GM19467 (cell line): ENCODE results near the gene ATCAY.
"Not testable (repeated sequence)": the region's sequence is repeated elsewhere in the genome, so short reads cannot be mapped to it uniquely, and the experiment has no call there.

Experiments used
- ATAC-seq: cut with Tn5 transposase; IDR thresholded peaks from one replicate; pipeline ENCODE4 v1.9.1; 2021; ENCODE audit warnings: mild to moderate bottlenecking, moderate library complexity; ENCODE audit not compliant: unreplicated experiment

Gene ATCAY

DNA sequence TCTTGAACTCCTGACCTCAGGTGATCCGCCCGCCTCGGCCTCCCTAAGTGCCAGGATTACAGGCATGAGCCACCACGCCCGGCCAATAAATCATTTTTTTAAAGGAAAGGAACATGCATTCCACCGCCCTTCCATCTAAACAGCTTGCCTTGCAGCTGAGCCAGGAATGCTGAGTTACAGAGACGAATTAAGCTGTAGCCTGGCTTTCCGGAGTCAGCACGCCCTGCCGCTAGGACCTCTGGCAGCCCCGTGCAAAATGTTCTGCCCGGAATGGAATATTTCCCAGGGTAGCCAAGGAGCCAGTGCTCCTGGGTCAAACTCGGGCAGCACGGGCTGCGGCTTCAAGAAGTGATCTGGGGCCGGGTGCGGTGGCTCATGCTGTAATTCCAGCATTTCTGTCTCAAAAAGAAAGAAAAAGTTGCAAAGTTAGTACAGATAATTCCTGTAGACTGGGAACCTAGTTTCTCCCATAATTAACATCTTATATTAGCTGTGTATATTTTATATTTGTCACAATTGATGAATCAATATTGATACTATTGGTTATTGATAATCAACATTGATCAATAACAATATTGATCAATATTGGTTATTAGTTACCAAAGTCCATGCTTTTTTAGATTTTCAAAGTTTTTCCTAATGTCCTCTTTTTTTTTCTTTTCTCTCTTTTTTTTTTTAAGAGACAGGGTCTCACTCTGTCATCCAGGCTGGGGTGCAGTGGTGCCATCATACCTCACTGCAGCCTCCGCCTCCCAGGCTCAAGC lies 19.2 kb downstream of the ATCAY start:
- ATAC-seq, result no peak

DNA sequence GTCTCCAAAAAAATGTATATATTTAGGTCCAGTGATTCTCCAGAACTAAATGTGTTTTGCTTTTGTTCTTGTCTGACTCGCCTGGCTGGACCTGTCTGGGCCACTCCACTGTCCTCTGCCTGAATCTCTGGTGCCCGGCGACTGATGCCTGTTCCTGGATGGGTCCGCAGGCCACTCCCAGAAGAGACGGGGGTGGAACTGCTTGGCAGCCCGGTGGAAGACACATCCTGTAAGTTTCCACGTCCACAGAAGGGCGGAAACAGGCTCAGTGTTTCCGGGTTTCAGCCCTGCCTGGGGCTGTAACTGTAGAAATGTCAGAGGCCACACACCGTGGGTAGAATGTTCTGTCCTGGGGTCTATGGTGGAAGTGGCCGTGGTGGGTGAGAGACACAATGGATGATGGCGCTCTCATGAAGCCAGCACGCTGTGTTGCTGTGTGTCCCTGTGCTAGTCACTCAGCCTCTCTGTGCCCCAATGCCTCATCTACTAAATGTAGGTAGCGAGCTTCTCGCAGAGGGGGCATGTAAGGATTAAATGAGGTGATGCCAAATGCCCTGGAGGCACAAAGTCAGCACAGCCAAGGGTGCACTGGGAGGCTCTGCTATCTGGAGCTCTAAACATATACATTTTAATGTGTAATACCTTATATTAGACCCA lies 22.0 kb downstream of the ATCAY start:
- ATAC-seq, result no peak

GRCh38 chr19:3904233-3904632 lies 23.7 kb downstream of the ATCAY start:
- ATAC-seq, result no peak

- ATAC-seq, result no peak
These were observed 27.3 kb downstream of the ATCAY start for GRCh38 chr19:3907626-3908265.

DNA sequence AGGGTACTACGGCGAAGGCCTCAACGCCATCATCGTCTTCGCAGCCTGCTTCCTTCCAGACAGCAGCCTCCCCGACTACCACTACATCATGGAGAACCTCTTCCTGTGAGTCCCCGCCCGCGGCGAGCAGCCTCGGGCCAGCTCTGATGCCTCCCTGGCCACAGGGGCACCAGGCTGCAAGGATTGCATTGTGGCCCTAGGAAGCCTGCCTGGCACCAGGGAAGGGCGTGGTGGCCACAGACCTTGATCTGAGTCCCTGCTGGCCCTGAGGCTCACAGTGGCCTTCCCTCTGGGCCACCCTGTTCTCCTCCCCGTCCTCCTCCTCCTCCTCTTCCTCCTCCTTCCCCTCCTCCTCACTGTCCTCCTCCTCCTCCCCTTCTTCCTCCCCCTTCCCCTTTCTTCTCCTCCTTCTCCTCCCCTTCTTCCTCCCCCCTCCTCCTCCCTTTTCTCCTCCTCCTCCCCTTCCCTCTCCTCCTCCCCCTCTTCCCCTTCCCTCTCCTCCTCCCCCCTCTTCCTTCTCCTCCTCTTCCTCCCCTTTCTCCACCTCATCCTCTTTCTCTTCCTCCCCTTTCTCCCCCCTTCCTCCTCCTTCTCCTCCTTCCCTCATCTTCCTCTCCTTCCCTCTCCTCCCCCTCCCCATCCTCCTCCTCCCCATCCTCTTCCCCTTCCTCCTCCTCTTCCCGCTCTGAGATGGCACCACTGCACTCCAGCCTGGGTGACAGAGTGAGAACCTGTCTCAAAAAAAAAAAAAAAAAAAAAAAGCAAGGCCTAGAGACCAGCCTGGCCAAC lies 28.0 kb downstream of the ATCAY start:
- ATAC-seq, result no peak

GRCh38 chr19:3910105-3910504 lies 29.6 kb downstream of the ATCAY start:
- ATAC-seq, result no peak

GRCh38 chr19:3914199-3914598 lies 33.7 kb downstream of the ATCAY start:
- no peak for ATAC-seq

GRCh38 chr19:3916033-3916432 lies 35.5 kb downstream of the ATCAY start:
- no peak for ATAC-seq

DNA sequence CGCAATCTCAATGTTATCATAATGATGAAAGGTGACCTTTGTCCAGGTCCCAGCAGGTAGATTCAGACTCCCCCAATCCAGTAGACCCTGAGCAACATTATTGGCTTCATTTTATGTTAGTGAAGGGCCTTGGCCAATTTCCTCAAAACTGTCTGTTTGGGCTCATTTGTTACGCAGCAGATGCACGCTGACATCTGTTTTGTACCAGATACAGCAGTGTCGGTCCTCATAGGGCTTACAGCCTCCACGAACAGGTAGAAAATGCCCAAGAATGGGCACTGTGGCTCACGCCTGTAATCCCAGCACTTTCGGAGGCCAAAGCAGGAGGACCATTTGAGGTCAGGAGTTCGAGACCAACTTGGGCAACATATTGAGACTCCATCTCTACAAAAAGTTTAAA lies 39.3 kb downstream of the ATCAY start:
- no peak for ATAC-seq

GRCh38 chr19:3923096-3923758 lies 42.7 kb downstream of the ATCAY start:
- no peak for ATAC-seq

GRCh38 chr19:3923912-3924311 lies 43.4 kb downstream of the ATCAY start:
- ATAC-seq, result no peak

DNA sequence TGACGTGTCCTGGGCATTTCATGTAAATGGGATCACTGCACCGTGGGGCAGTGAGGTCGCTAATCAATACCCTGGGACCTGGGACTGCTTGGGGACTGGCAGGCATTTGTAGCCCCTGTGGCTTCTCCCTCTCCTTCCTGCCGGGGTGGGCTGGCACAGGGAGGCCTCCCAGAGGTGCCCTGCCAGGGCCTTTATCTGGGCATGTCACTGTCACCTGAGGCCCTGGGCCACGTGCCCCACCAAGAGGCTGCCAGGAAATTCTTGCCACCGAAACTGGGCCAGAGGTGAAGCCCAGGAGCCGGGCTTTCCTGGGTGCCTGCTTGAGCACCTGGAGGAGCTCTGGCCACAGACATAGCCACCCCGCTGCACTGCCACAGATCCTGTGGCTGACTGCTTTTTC lies 50.6 kb downstream of the ATCAY start:
- no peak for ATAC-seq

- ATAC-seq, result no peak
These were observed 52.7 kb downstream of the ATCAY start, which contains the start of gene NMRK2 for GRCh38 chr19:3932931-3933810. NMRK2 (plus strand) TSS chr19:3933069; CDS start chr19:3933672, 603 bp downstream.

GRCh38 chr19:3936506-3937442 lies 56.3 kb downstream of the ATCAY start:
- no peak for ATAC-seq

GRCh38 chr19:3938300-3938950 lies 57.9 kb downstream of the ATCAY start:
- ATAC-seq, result not testable (repeated sequence)

GRCh38 chr19:3942790-3943409 lies 62.4 kb downstream of the ATCAY start:
- no peak for ATAC-seq

DNA sequence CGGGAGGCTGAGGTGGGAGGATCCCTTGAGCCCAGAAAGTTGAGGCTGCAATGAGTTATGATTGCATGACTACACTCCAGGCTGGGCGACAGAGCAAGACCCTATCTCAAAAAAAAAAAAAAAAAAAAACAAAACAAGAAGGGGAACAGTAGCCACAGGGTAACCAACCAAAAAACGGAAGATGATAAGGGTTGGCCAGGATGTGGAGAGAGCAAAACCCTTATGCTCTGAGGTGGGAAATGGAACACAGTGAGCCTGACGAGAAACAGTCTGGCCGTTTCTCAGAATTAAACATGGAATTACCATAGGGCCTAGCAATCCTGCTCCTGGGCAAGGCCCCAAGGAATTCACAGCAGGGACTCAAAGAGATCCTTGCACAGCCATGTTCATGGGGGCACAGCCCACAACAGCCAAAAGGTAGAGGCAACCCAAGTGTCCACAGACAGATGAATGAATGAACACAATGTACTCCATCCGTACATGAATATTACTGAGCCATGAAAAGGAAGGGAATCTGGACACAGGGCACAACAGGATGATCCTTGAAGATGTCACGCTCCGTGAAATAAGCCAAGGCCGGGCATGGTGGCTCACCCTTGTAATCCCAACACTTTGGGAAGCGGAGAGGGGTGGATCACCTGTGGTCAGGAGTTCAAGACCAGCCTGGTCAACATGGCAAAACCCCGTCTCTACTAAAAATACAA lies 63.7 kb downstream of the ATCAY start:
- ATAC-seq, result no peak
